ELR (cell line): ENCODE measurements around the gene UXS1.

Source experiments
- DNase-seq: peaks from one replicate; pipeline ENCODE4 v3.0.0-alpha.2; 2015; ENCODE audit warnings: low read depth

The UXS1 gene

DNA sequence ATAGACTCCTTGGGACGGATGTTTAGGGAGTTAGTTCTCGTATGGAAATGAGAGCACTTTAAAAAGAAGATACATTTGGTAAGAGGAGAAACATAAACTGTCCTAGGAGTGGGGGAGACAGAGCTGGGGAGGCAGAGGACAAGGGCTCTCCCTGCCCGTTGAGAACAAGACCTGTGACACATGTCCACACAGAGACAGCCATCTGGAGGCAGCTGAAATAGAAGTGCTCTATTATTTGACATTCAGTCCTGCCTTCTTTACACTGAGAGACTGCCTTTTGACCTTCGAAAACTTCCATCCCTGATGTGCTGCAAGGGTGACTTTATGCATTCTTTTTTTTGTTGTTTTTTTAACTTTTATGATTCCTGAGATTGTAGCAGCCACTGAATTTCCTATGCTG, 150.1 kb downstream of the UXS1 start:
- DNase-seq, result no peak
